Breast epithelium (tissue), 4 donors: ENCODE data around the gene HMGN2. TPM values are rescaled to one million over a fixed set of nuclear protein-coding genes. Genes with fewer than 3 reads are reported as not detected.

Experiments used
- DNase-seq, 2 donors: peaks; one replicate each; pipeline ENCODE4 v3.0.0-alpha.2; 2019; ENCODE audit warnings: low spot score in 2 of 2
- H3K27ac ChIP-seq, 2 donors: fragments of 200-600 bp; sonication (generic) in 1 of 2; one replicate each; pipeline ENCODE4 v1.5.1; 2016 to 2019; ENCODE audit warnings: mild to moderate bottlenecking in 1 of 2
- H3K27me3 ChIP-seq, 2 donors: fragments of 200-600 bp; sonication (generic) in 1 of 2; one replicate each; pipeline versions ENCODE4 v1.5.1 to v1.6.0; 2017 to 2019; ENCODE audit warnings: control low read depth in 1 of 2, mild to moderate bottlenecking in 1 of 2
- H3K36me3 ChIP-seq: fragments of 200-600 bp; one replicate; pipeline ENCODE4 v1.5.1; 2019
- H3K4me1 ChIP-seq, 2 donors: fragments of 200-600 bp; sonication (generic); one replicate each; pipeline ENCODE4 v1.5.1; 2016 to 2019; ENCODE audit warnings: control low read depth in 1 of 2
- H3K4me3 ChIP-seq, 3 donors: fragments of 200-600 bp; sonication (generic); 1 replicate in 2 of 3; 2 replicates in 1 of 3; pipeline ENCODE4 v1.5.1; 2016 to 2019; ENCODE audit warnings: mild to moderate bottlenecking in 3 of 3, moderate library complexity in 2 of 3
- H3K9me3 ChIP-seq, 2 donors: fragments of 200-600 bp; sonication (generic) in 1 of 2; one replicate each; pipeline ENCODE4 v1.5.1; 2016 to 2019; ENCODE audit warnings: control low read depth in 1 of 2
- CTCF ChIP-seq, 3 donors: fragments of 450-650 bp; IDR thresholded peaks; one replicate each; pipeline ENCODE4 v1.5.1; 2016 to 2017; ENCODE audit warnings: antibody characterized with exemption in 3 of 3, mild to moderate bottlenecking in 3 of 3, moderate library complexity in 3 of 3
- POLR2A ChIP-seq: fragments of 450-650 bp; IDR thresholded peaks from one replicate; pipeline ENCODE4 v1.6.1; 2016; ENCODE audit warnings: antibody characterized with exemption, mild to moderate bottlenecking, moderate library complexity
- POLR2AphosphoS5 ChIP-seq, 3 donors: sonication (generic); formaldehyde crosslinking; IDR thresholded peaks; one replicate each; pipeline ENCODE4 v1.6.1; 2017; ENCODE audit warnings: antibody characterized with exemption in 3 of 3
- intact Hi-C: fragments of 100-400 bp; cut with DNase I; formaldehyde crosslinking; loops from one replicate; pipeline ENCODE4 v1.15.1; 2023; ENCODE audit warnings: low total_unique reads
- total RNA-seq, 3 donors: library from RNA; depleted of rRNA; stranded (reverse); fragments of >200 nt; gene quantifications; one replicate each; pipeline ENCODE4 v1.1.0, GENCODE V29; 2016

HMGN2 gene
- total RNA-seq, 3 donors from 2014 or later: 192 to 261 (median 204) TPM

DNA sequence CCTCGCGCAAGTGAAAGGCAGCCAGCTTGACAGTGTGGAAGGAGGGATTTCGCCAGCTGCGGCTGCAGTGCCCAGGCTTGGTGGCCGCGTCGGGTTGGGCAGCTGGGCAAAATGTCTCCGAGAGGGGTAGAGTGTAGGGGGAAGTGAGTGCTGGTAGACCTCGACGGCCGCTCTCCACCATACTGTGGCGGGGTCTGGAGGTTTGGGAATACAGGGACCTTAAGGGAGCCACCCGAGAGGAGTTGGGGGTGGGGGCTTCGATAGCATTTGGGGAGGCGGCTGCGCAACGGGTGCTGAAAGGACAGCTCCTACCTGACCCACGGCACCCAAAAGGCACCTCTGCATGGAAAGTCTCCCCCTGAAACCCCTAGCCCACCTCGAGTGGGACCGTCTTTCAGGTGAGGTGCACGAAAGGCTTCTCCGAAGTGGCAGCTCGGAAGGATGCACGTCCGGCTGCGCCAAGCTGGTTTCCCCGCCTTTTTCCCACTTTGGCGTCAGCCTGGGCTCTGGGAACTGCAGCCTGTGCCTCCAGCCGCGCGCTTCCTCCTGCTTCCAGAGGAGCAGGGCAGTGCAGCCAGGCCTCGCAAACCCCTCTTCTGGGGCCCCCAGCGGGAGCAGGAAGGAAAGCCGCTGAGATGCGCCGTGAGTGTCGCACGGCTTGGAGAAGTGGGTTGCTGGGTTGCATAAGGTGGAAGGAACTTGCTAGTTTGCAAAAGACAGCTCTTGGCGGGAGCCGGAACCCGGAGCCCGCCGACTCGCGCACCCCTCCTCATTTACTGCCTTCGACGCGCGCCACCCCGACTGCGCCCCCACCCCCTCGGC lies 531 bp upstream of the HMGN2 start:
- peak; percentile 56 to 70 for DNase-seq
- H3K36me3 ChIP-seq: no peaks in the 10 kb centered on the region
- H3K27me3 ChIP-seq: no peaks in the 10 kb centered on the region
- H3K4me1 ChIP-seq: peaks cover 3 to 12% of the 10 kb centered on the region in 2 donors
- H3K9me3 ChIP-seq: no peaks in the 10 kb centered on the region
- H3K27ac ChIP-seq: peak overlapping the region; percentile 96 to 100
- TF ChIP-seq POLR2A: no peak
- peak in 1 of 3 donors; percentile 8 for TF ChIP-seq CTCF (IDR thresholded peaks at IDR 0.05)
- TF ChIP-seq POLR2AphosphoS5 (IDR thresholded peaks at IDR 0.05): peak in 1 of 3 donors; percentile 30
- intact Hi-C loops: no loop called here
- H3K4me3 ChIP-seq: peak overlapping the region; percentile 74 to 99 (median 95)

DNA sequence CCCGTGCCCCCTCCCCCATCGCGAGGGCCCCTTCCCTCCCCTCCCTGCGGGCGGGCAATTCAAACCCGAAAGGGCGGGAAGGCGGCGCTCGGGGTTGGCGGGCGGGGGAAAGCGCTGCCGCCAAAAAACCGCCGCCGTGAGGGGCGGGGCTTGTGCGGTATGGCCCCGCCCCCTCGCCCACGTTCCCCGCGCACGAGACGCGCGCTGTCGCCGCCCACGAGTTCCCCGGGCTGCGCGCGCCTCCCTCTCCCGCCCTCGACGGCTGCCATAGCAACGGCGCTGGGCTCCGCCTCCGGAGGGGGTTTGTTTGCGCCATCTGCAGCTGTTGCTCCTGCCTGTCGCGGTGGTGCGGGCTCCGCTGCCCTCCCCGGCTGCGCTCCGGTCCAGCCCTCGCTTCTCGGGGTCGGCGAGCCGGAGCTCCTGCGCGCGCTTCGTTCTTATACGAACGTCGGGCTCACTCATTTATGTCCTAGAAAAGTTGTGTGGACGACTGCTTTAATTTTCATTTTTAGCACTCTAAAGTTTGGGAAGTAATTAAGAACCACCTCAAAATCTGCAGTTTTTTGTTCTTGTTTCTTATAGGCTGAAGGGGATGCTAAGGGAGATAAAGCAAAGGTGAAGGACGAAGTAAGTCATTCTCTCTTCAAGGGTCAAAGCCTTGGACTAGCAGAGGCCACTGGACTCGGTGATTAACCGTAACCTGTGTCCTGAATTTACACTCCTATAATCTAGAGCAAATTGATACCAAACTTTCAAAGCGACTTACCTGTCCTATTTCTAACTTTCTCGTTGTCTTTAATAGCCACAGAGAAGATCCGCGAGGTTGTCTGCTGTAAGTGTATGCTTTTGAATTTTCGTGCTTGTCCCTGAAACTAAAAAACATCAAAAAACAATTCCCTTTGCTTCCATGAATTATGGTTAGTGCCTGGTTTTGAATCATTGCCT lies 933 bp downstream of the HMGN2 start:
- peak overlapping the region; percentile 74 to 99 (median 95) for H3K4me3 ChIP-seq
- no peaks in the 10 kb centered on the region for H3K36me3 ChIP-seq
- DNase-seq: peak; percentile 93 to 97
- H3K4me1 ChIP-seq: peaks cover 3 to 12% of the 10 kb centered on the region in 2 donors
- no peaks in the 10 kb centered on the region for H3K9me3 ChIP-seq
- peak; percentile 37 for TF ChIP-seq POLR2A
- peak in 2 of 3 donors; percentile 63 to 71 for TF ChIP-seq POLR2AphosphoS5 (IDR thresholded peaks at IDR 0.05)
- TF ChIP-seq CTCF (IDR thresholded peaks at IDR 0.05): no peak
- no peaks in the 10 kb centered on the region for H3K27me3 ChIP-seq
- intact Hi-C loops: no loop called here
- H3K27ac ChIP-seq: peak overlapping the region; percentile 96 to 100

- intact Hi-C loops: no loop called here
- no peak for TF ChIP-seq CTCF (IDR thresholded peaks at IDR 0.05)
- TF ChIP-seq POLR2AphosphoS5 (IDR thresholded peaks at IDR 0.05): no peak
- no peak for TF ChIP-seq POLR2A
- no peaks in the 10 kb centered on the region for H3K36me3 ChIP-seq
Measured at GRCh38 chr1:26474818-26475217, 2.6 kb downstream of the HMGN2 start.

GRCh38 chr1:26475989-26476388 lies 3.7 kb downstream of the HMGN2 start:
- H3K4me3 ChIP-seq: no peak overlapping the region
- no peak overlapping the region for H3K27ac ChIP-seq
- H3K9me3 ChIP-seq: no peaks in the 10 kb centered on the region
- DNase-seq: no peak
- no peaks in the 10 kb centered on the region for H3K27me3 ChIP-seq
- intact Hi-C loops: no loop called here
- TF ChIP-seq CTCF (IDR thresholded peaks at IDR 0.05): no peak
- TF ChIP-seq POLR2A: no peak
- no peak for TF ChIP-seq POLR2AphosphoS5 (IDR thresholded peaks at IDR 0.05)
- peaks cover 0 to 8% of the 10 kb centered on the region in 2 donors for H3K4me1 ChIP-seq
- no peaks in the 10 kb centered on the region for H3K36me3 ChIP-seq

More at GRCh38 chr1:26474818-26475217, 2.6 kb downstream of the HMGN2 start:
- DNase-seq: no peak
- Histone ChIP-seq H3K27ac (no peak overlapping the region), H3K4me3 (no peak overlapping the region), H3K9me3 (no peaks in the 10 kb centered on the region), H3K4me1 (peaks cover 0 to 12% of the 10 kb centered on the region in 2 donors), H3K27me3 (no peaks in the 10 kb centered on the region)
